ENCODE results near the gene PRKAR1B.

- TF ChIP-seq CTCF (IDR thresholded peaks at IDR 0.05) (no peak), EZH2 (IDR thresholded peaks at IDR 0.05; ENCODE audit: borderline replicate concordance, insufficient read depth, low read depth, low read length, poor library complexity, severe bottlenecking) (no peak)
These were observed 184.2 kb downstream of the PRKAR1B start for GRCh38 chr7:542713-543500.

All from B cell (primary cell).